ENCODE data around the gene DCAF6.

DNA sequence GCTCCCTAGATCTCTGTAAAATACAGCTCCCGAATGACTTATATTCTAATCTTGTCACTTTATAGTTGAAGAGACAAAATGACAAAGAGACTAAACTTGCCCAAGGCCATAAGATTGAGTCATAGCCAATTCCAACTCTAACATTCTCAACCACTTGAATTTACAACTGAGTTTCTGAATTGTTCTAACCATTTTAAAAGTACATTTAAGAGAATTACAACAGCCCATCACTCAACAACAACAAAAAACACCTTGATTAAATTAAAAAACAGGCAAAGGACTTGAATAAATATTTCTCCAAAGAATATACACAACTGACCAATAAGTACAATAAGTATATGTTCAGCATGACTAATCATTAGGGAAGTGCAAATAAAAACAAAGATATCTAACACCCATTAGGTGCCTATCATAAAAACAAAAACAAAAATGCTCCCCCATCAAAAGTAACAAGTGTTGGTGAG is 13.8 kb upstream of the DCAF6 start:
- TF ChIP-seq, protein P1, sequence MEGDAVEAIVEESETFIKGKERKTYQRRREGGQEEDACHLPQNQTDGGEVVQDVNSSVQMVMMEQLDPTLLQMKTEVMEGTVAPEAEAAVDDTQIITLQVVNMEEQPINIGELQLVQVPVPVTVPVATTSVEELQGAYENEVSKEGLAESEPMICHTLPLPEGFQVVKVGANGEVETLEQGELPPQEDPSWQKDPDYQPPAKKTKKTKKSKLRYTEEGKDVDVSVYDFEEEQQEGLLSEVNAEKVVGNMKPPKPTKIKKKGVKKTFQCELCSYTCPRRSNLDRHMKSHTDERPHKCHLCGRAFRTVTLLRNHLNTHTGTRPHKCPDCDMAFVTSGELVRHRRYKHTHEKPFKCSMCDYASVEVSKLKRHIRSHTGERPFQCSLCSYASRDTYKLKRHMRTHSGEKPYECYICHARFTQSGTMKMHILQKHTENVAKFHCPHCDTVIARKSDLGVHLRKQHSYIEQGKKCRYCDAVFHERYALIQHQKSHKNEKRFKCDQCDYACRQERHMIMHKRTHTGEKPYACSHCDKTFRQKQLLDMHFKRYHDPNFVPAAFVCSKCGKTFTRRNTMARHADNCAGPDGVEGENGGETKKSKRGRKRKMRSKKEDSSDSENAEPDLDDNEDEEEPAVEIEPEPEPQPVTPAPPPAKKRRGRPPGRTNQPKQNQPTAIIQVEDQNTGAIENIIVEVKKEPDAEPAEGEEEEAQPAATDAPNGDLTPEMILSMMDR (conservative IDR thresholded peaks at IDR 0.05 in 1 of 2, IDR thresholded peaks at IDR 0.05 in 1 of 2; ENCODE audit: extremely low read depth in 1 of 2, insufficient read depth in 1 of 2, low read depth in 1 of 2, low read length in 2 of 2): no peak
- no peak for TF ChIP-seq EZH2 (IDR thresholded peaks at IDR 0.05; ENCODE audit: borderline replicate concordance, low read length)

All from mammary epithelial cell (primary cell).